HEK293T (cell line): Measurements from ENCODE around the gene ENAH.

Experiments
- CTCF ChIA-PET: fragments of 350-600 bp; formaldehyde crosslinking; extraction: SDS; loops from one replicate; lab custom pipeline; 2021; ENCODE audit warnings: antibody characterized with exemption, inconsistent platforms; lab: Yijun Ruan, JAX
- POLR2A ChIA-PET: fragments of 350-600 bp; formaldehyde crosslinking; extraction: SDS; loops from one replicate; lab custom pipeline; 2020; ENCODE audit warnings: antibody characterized with exemption, inconsistent platforms; lab: Yijun Ruan, JAX
- DNase-seq: peaks from one replicate; pipeline ENCODE4 v3.0.0; 2012; ENCODE audit warnings: mixed read lengths; ENCODE audit errors: extremely low spot score
- BHLHE40 ChIP-seq: fragments of 450-650 bp; IDR thresholded peaks from 2 replicates; pipeline ENCODE4 v1.6.1; 2016; ENCODE audit warnings: mild to moderate bottlenecking, moderate library complexity, borderline replicate concordance
- ELF4 ChIP-seq: fragments of 450-650 bp; IDR thresholded peaks from 2 replicates; pipeline ENCODE4 v1.6.1; 2017; ENCODE audit warnings: antibody characterized with exemption
- FOXA1 ChIP-seq: fragments of 450-650 bp; IDR thresholded peaks from 2 replicates; pipeline ENCODE4 v1.6.1; 2016; ENCODE audit warnings: mild to moderate bottlenecking
- HDGF ChIP-seq: fragments of 450-650 bp; IDR thresholded peaks from 2 replicates; pipeline ENCODE4 v1.6.1; 2017; ENCODE audit warnings: antibody characterized with exemption, borderline replicate concordance
- LEF1 ChIP-seq: fragments of 450-650 bp; IDR thresholded peaks from 2 replicates; pipeline ENCODE4 v1.6.1; 2017; ENCODE audit warnings: mild to moderate bottlenecking, borderline replicate concordance
- NFRKB ChIP-seq: fragments of 450-650 bp; IDR thresholded peaks from 2 replicates; pipeline ENCODE4 v1.6.1; 2016; ENCODE audit warnings: mild to moderate bottlenecking, moderate library complexity
- SP1 ChIP-seq: fragments of 450-650 bp; IDR thresholded peaks from 2 replicates; pipeline ENCODE4 v1.6.1; 2017
- SUZ12 ChIP-seq: fragments of 450-650 bp; IDR thresholded peaks from 2 replicates; pipeline ENCODE4 v1.6.1; 2016; ENCODE audit warnings: mild to moderate bottlenecking
- TARDBP ChIP-seq: fragments of 450-650 bp; IDR thresholded peaks from 2 replicates; pipeline ENCODE4 v1.6.1; 2016
- ZNF384 ChIP-seq: fragments of 450-650 bp; IDR thresholded peaks from 2 replicates; pipeline ENCODE4 v1.6.1; 2016

Gene ENAH

DNA sequence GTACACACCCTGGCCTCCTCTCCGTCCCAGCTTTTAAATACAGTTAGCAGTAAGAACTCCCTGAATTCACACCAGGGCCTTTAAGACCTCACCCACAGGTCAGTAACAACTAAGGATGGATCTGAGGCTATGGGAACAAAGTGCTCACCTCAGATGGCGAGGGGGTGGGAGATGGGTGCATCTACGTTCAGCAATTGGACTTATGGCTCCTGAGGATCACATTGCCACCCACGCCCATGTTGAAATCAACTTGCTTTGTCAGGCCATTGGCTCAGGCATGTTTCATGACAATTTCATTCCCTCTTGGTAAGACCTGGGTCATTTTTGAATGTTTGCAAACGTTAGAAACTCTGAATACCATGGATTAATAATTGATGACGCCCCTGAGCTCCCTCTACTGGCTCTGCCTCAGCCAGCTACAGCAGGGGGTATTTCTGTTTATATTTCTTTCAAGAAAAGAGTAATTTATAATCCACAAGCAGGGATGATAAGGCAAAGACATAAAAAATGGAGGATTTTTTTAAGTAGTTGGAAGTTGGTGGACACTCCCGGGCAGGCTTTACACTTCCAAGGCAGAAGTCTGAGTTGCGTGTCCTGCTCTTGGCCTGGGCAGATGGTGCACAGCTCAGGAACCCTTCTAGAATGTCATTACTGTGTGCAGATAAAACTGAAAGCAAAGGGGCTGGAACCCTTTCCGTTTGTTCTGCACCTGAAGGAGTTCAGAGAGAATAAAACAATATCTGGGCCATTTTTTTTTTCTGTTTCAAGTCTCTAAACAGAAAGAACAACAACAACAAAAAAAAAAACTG lies 211.4 kb downstream of the ENAH start:
- no peak for TF ChIP-seq SUZ12
- TF ChIP-seq FOXA1: no peak
- TF ChIP-seq SP1: no peak
- TF ChIP-seq NFRKB: no peak
- ChIA-PET POLR2A (interaction anchor here (0.6 kb wide), 1 partner anchor 511 kb away, joined by 3 read pairs; no protein-coding TSS in a partner anchor), CTCF (interaction anchor here (0.6 to 1.5 kb wide), 2 partner anchors 15 to 19 kb away, joined by 3 to 6 read pairs; no protein-coding TSS in a partner anchor)
- DNase-seq: no peak

- ChIA-PET POLR2A (interaction anchor here (0.6 kb wide), 1 partner anchor 510 kb away, joined by 3 read pairs; no protein-coding TSS in a partner anchor), CTCF (interaction anchor here (0.6 to 1.5 kb wide), 5 partner anchors 17 to 368 kb away, joined by 3 to 6 read pairs (median 4); partner anchors contain the start of gene SRP9)
- no peak for DNase-seq
- TF ChIP-seq LEF1: no peak
- TF ChIP-seq TARDBP: no peak
- no peak for TF ChIP-seq SUZ12
- TF ChIP-seq BHLHE40: no peak
- TF ChIP-seq HDGF: no peak
- no peak for TF ChIP-seq ZNF384
- TF ChIP-seq SP1: no peak
- TF ChIP-seq NFRKB: no peak
These were observed 212.3 kb downstream of the ENAH start for GRCh38 chr1:225440380-225441221.

DNA sequence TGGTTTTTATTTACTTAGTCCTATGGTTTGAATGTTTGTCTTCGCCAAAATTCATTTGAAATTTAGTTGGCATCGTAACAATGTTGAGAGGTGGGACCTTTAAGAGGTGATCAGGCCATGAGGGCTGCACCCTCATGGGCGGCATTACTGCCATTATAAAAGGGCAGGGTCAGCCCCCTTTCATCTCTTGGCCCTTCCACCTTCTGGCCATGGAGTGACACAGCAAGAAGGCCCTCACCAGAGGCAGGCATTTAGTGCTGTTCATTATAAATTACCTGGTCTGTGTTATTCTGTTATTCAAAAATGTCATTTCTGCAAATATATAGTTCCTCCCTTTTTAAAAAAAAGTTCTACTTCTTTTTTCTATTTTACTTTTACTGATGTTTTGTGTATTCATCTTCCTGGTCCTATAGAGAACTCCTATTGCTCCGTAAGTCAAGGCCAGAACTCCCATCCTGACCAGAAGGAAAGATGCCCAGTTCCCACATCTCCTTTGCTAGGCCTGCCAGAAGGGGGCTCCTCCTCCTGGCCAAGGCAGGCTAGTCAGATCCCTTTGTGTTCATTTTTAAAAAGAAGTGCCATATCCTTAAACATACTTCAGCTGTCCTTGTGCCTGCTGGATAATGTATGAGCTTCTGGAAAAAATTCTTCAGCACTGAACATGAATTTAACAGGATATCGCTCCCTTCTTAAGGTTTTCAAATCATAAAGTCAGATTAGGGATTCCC lies 215.0 kb downstream of the ENAH start:
- peak; percentile 61 for DNase-seq
- ChIA-PET CTCF (no interaction called here), POLR2A (interaction anchor here (1.0 kb wide), 1 partner anchor 11 kb away, joined by 4 read pairs; no protein-coding TSS in a partner anchor)
- TF ChIP-seq SP1 (no peak), ELF4 (peak; percentile 28; the same call in 1 of the 2 replicates)
